ENCODE data around the gene TMEM242.

TMEM242 gene

DNA sequence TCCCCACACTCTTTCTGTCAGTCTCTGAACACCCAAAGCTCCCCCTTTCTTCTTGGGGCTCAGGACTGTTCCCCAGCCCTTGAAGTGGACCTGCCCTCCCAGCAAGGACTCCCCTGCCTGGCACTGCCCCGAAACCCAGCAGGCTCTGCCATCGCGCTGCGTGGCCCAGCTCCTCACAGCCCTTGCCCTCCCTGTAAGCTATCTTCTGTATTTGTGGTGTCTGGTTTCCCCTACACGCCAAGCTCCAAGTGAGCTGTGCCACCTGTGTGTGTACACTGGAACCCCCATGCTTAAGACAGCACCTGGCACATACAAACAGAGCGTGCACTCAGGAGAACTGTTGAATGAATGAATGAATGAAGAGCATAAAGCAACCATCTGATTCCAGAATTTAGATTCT lies 57.7 kb downstream of the TMEM242 start:
- DNase-seq (ENCODE audit: low spot score): no peak
- in situ Hi-C loops (cut with MboI; ENCODE audit: low pct_unique_long_range_greater_than_20kb, low sequenced_read_pairs, unreplicated experiment): no loop called here
- TF ChIP-seq, protein P1, sequence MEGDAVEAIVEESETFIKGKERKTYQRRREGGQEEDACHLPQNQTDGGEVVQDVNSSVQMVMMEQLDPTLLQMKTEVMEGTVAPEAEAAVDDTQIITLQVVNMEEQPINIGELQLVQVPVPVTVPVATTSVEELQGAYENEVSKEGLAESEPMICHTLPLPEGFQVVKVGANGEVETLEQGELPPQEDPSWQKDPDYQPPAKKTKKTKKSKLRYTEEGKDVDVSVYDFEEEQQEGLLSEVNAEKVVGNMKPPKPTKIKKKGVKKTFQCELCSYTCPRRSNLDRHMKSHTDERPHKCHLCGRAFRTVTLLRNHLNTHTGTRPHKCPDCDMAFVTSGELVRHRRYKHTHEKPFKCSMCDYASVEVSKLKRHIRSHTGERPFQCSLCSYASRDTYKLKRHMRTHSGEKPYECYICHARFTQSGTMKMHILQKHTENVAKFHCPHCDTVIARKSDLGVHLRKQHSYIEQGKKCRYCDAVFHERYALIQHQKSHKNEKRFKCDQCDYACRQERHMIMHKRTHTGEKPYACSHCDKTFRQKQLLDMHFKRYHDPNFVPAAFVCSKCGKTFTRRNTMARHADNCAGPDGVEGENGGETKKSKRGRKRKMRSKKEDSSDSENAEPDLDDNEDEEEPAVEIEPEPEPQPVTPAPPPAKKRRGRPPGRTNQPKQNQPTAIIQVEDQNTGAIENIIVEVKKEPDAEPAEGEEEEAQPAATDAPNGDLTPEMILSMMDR (IDR thresholded peaks at IDR 0.05; ENCODE audit: extremely low read depth, insufficient read depth, missing control alignments): no peak

DNA sequence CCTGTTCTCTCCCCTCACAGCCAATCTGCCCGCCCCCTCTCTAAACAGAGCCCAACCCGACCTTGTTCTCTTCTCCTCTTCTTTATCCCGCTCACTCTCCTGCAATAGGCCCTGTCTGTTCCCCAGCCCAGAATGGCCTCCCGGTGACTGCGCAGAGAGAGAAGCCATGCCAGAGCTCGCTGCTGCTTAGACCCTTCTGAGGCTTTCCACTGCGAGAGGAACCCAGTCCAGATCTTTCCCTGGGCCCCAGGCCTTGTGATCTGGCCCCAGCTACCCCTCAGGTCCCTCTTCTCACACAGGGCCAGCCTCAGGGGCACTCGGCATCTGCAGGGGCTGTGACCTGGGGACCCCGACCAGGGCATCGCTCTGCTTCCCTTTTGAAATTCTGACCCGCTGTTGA lies 58.1 kb downstream of the TMEM242 start:
- no peak for DNase-seq (ENCODE audit: low spot score)
- TF ChIP-seq, protein P1 (IDR thresholded peaks at IDR 0.05; ENCODE audit: extremely low read depth, insufficient read depth, missing control alignments): no peak
- in situ Hi-C loops (cut with MboI; ENCODE audit: low pct_unique_long_range_greater_than_20kb, low sequenced_read_pairs, unreplicated experiment): no loop called here

DNA sequence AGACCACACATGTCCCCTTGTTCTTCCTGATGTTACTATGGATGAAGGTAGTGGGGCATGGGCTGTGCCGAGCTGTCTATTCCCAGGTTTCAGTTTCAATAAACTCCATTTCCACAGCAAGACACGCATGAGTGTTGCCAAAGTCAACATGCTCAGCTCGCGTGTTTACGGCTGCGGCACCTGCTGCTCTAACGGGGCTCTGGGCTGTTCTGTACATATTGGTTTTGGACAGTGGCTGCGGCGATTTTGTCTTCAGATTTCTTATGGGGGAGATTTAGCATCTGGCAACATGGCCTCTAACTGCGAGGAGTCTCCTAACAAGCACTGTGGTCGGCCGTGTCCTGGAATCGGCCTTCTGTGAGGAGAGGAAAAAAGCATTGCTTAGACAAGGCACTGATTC lies 58.6 kb downstream of the TMEM242 start:
- TF ChIP-seq, protein P1 (IDR thresholded peaks at IDR 0.05; ENCODE audit: extremely low read depth, insufficient read depth, missing control alignments): no peak
- in situ Hi-C loops (cut with MboI; ENCODE audit: low pct_unique_long_range_greater_than_20kb, low sequenced_read_pairs, unreplicated experiment): no loop called here
- no peak for DNase-seq (ENCODE audit: low spot score)

DNA sequence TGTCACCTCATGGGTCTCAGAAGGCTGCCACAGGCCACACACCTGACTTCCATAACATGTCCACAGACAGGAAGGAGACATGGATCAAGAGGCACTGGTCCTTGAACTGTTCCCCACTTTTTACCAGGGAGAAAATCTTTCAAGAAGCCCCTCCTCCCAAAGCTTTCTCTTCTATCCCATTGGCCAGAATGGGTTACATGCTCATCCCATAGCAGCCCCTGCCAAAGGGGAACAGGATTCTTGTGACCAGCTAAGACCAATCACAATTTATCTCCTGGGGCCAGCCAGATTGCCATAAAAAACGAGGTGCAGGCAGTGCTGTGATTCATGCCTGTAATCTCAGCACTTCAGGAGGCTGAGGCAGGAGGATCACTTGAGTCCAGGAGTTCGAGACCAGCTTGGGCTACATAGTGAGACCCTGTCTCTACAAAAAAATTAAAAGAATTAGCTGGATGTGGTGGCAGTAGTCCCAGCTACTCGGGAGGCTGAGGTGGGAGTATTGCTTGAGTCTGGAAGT lies 59.4 kb downstream of the TMEM242 start:
- in situ Hi-C loops (cut with MboI; ENCODE audit: low pct_unique_long_range_greater_than_20kb, low sequenced_read_pairs, unreplicated experiment): no loop called here
- DNase-seq (ENCODE audit: low spot score): no peak
- TF ChIP-seq, protein P1 (IDR thresholded peaks at IDR 0.05; ENCODE audit: extremely low read depth, insufficient read depth, missing control alignments): no peak

DNA sequence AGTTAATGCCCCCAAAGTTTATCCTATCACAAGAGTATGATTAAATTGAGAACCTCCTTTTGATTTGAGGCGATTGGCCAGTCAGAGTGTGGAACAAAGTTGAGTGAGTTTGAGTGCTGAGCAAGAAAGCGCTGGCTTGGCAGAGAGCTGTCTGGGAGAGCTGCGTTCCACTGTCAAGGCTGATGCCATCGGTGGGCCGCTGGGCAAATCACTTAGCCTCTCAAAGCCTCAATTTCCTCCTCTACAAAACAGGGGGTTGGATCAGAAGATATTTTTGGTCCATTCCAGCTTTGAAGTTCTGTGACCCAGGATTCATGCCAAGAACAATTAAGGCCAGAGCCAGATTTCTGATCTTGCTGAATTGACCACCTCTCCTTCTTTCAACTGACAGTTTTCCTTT lies 60.2 kb downstream of the TMEM242 start:
- DNase-seq (ENCODE audit: low spot score): no peak
- TF ChIP-seq, protein P1 (IDR thresholded peaks at IDR 0.05; ENCODE audit: extremely low read depth, insufficient read depth, missing control alignments): no peak
- in situ Hi-C loops (cut with MboI; ENCODE audit: low pct_unique_long_range_greater_than_20kb, low sequenced_read_pairs, unreplicated experiment): no loop called here

DNA sequence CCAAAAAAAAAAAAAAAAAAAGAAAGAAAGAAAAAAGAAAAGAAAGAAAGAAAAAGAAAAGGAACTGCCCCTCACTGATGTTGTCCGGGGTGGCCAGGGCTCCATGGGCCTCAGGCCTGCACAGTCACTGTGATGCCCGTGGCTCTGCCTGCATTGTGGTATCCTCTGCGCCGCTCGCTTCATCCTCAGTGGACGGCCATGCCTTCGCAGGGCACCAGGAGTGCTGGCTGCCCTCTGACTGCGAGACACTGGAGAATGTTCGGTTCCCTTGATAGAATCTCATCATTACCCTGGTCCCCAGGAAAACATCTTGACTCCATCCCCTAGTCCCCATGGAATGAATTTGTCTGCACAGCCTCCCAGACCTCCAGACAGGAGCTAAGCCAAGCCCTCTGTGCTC lies 61.7 kb downstream of the TMEM242 start:
- TF ChIP-seq, protein P1 (IDR thresholded peaks at IDR 0.05; ENCODE audit: extremely low read depth, insufficient read depth, missing control alignments): no peak
- in situ Hi-C loops (cut with MboI; ENCODE audit: low pct_unique_long_range_greater_than_20kb, low sequenced_read_pairs, unreplicated experiment): no loop called here
- DNase-seq (ENCODE audit: low spot score): no peak

All from GM13977 (cell line).